ENCODE results near the gene C19orf67. TPM values are rescaled to one million over a fixed set of nuclear protein-coding genes. Genes with fewer than 3 reads are reported as not detected.

Gene C19orf67
- total and polyA plus RNA-seq, 2 of the 13 experiments (the other 11 are each of a cell fraction or from before 2014, with no cell fraction given): 0.11 to 0.32 TPM

GRCh38 chr19:14031719-14032480 lies 53.7 kb downstream of the C19orf67 start, which contains the start of gene IL27RA (continued):
- TF ChIP-seq TFE3 (CRISPR knock-in tag; IDR thresholded peaks at IDR 0.05) (0 out of 2 replicates have a peak, but pooled peaks have one; percentile 30), ZNF678 (CRISPR knock-in tag; IDR thresholded peaks at IDR 0.05) (no peak), SMARCE1 (IDR thresholded peaks at IDR 0.05; ENCODE audit: borderline replicate concordance) (no peak), JUN (CRISPR knock-in tag; IDR thresholded peaks at IDR 0.05) (no peak), KLF12 (CRISPR knock-in tag; IDR thresholded peaks at IDR 0.05; ENCODE audit: borderline replicate concordance) (no peak), FOSL2 (CRISPR knock-in tag; IDR thresholded peaks at IDR 0.05) (no peak), GABPB1 (CRISPR knock-in tag; IDR thresholded peaks at IDR 0.05) (peak; percentile 69), ZNF510 (CRISPR knock-in tag; IDR thresholded peaks at IDR 0.05; ENCODE audit: low read depth) (no peak), CENPX (CRISPR knock-in tag; IDR thresholded peaks at IDR 0.05) (no peak), ZNF879 (CRISPR knock-in tag; IDR thresholded peaks at IDR 0.05) (no peak; the same call in 1 of the 2 replicates), HMGA1 (CRISPR knock-in tag; conservative IDR thresholded peaks at IDR 0.05) (no peak), ZBTB7B (CRISPR knock-in tag; IDR thresholded peaks at IDR 0.05) (peak; percentile 92), ZNF317 (CRISPR knock-in tag; IDR thresholded peaks at IDR 0.05) (no peak; the same call in 1 of the 2 replicates), ZNF263 (CRISPR knock-in tag; IDR thresholded peaks at IDR 0.05) (peak; percentile 79), ATF1 (CRISPR knock-in tag; IDR thresholded peaks at IDR 0.05) (no peak), ZNF350 (CRISPR knock-in tag; IDR thresholded peaks at IDR 0.05; ENCODE audit: borderline replicate concordance, low read depth) (no peak; the same call in 1 of the 2 replicates), GTF2F1 (IDR thresholded peaks at IDR 0.05; ENCODE audit: low read length) (no peak), RBFOX2 (IDR thresholded peaks at IDR 0.05; ENCODE audit: low read depth, low read length) (peak; percentile 66), ZFP90 (CRISPR knock-in tag; IDR thresholded peaks at IDR 0.05; ENCODE audit: borderline replicate concordance) (no peak; the same call in 1 of the 2 replicates), FOSL1 (CRISPR knock-in tag; IDR thresholded peaks at IDR 0.05; ENCODE audit: borderline replicate concordance) (no peak), ZIK1 (CRISPR knock-in tag; IDR thresholded peaks at IDR 0.05; ENCODE audit: borderline replicate concordance, low read depth) (no peak)
- TF ChIP-seq, protein P1, sequence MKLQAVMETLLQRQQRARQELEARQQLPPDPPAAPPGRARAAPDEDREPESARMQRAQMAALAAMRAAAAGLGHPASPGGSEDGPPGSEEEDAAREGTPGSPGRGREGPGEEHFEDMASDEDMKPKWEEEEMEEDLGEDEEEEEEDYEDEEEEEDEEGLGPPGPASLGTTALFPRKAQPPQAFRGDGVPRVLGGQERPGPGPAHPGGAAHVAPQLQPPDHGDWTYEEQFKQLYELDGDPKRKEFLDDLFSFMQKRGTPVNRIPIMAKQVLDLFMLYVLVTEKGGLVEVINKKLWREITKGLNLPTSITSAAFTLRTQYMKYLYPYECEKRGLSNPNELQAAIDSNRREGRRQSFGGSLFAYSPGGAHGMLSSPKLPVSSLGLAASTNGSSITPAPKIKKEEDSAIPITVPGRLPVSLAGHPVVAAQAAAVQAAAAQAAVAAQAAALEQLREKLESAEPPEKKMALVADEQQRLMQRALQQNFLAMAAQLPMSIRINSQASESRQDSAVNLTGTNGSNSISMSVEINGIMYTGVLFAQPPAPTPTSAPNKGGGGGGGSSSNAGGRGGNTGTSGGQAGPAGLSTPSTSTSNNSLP (IDR thresholded peaks at IDR 0.05; ENCODE audit: low read depth, low read length): no peak
- TF ChIP-seq, protein P2, sequence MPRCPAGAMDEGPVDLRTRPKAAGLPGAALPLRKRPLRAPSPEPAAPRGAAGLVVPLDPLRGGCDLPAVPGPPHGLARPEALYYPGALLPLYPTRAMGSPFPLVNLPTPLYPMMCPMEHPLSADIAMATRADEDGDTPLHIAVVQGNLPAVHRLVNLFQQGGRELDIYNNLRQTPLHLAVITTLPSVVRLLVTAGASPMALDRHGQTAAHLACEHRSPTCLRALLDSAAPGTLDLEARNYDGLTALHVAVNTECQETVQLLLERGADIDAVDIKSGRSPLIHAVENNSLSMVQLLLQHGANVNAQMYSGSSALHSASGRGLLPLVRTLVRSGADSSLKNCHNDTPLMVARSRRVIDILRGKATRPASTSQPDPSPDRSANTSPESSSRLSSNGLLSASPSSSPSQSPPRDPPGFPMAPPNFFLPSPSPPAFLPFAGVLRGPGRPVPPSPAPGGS (CRISPR knock-in tag; IDR thresholded peaks at IDR 0.05): 0 out of 2 replicates have a peak, but pooled peaks have one; percentile 81
- TF ChIP-seq, protein P3, sequence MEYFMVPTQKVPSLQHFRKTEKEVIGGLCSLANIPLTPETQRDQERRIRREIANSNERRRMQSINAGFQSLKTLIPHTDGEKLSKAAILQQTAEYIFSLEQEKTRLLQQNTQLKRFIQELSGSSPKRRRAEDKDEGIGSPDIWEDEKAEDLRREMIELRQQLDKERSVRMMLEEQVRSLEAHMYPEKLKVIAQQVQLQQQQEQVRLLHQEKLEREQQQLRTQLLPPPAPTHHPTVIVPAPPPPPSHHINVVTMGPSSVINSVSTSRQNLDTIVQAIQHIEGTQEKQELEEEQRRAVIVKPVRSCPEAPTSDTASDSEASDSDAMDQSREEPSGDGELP (IDR thresholded peaks at IDR 0.05; ENCODE audit: borderline replicate concordance, low read depth): no peak
- TF ChIP-seq, protein P4, sequence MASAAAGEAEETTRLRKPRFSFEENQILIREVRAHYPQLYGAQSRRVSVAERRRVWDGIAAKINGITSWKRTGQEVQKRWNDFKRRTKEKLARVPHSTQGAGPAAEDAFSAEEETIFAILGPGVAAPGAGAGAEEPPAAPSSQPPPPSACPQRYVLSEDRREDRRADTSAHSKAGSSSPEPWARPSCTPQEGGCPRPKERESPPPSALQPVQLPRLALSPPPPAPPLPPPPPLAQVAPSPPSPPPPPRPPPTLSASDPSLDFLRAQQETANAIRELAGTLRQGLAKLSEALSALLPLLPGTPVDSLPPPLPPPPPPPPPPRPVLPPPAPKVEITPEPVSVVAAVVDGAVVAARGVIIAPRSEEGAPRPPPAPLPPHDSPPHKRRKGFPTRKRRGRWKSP (CRISPR knock-in tag; IDR thresholded peaks at IDR 0.05): peak; percentile 94
